Suppressor macrophage (primary cell): ENCODE results near the gene EOMES.

Experiments
- DNase-seq, 4 experiments: peaks; one replicate each; pipeline ENCODE4 v3.0.0-alpha.2; 2020 to 2022

The EOMES gene

DNA sequence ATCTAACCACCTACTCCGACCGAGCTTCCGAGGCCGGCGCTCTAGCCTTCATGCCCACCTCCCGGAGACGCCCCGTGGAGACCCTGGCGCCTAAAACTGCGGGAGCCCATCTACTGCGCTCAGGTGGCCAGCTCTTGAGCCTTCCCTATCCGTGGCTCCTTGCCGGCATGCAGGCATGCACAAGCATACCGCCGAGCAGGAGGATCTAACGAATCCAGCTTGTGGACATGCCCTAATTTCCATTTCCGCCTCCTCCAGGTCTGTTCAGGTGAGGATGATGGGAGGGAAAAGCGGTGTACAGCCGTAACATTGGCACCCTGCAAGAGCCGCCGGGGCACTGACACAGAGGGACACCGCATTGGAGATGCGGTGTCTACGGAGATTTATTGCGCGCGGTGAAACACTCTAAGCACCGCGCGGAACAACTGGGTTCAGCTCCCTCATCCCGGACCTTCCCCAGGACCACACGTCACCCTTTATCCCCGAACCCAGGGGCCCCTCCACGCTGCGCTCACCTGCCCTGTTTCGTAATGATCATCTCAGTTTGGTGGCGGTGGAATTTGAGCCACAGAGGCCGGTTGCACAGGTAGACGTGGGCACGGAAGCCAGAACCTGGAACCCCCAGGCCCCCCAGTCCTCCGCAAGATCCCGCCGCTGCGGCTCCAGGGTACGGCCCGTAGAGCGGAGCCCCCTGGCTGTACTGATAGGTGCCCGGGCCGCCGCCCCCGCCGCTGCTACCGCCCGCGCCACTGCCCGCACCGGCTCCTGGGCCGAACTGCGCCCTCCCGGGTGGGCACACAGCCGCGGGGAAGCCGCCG, 1.0 kb downstream of the EOMES start:
- DNase-seq = no peak

DNA sequence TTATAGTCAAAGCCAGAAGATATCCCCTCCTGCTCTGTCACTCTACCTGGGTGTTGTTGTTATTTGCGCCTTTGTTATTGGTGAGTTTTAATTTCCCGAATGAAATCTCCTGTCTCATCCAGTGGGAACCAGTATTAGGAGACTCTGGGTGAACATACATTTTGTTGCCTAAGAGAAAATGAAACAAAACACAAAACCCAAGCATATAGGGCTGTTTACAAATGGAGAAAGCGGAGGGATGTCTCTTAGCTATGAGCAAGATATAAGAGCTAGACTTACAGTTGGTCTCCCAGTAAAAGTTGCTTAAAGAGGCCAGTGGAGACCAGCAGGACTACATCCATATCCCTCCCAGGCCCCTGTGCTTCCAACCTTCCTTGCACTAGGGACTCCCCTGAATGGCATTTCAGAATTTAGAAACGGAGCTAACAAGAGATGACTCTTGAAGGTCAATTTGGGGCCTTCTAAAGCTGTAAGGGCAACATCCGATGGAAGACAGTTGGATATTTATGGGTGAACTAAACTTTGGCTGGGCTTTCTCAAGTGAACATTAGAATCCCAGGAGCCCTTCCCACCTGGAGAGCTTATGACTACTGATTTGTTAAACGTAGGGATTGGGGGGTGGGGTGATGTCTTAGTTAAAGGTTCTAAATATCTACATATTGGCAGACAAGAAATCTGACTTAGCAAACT, 2.7 kb downstream of the EOMES start:
- DNase-seq = no peak

DNA sequence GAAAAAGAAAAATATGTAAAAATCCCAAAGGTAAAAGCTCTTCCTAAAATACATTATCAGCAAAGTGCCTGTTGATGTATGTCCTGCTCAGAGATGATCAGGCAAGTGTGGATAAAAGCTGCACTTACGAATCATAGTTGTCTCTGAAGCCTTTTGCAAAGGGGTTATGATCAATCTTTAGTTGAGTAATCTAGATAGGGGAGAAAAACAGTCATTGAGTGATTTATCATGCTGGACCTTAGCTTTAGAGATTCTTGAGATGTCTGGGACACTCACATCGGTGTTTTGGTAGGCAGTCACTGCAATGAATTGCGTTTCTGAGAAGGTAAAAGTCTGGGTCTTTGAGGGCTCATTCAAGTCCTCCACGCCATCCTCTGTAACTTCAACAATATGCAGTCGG, 3.7 kb downstream of the EOMES start:
- no peak for DNase-seq

DNA sequence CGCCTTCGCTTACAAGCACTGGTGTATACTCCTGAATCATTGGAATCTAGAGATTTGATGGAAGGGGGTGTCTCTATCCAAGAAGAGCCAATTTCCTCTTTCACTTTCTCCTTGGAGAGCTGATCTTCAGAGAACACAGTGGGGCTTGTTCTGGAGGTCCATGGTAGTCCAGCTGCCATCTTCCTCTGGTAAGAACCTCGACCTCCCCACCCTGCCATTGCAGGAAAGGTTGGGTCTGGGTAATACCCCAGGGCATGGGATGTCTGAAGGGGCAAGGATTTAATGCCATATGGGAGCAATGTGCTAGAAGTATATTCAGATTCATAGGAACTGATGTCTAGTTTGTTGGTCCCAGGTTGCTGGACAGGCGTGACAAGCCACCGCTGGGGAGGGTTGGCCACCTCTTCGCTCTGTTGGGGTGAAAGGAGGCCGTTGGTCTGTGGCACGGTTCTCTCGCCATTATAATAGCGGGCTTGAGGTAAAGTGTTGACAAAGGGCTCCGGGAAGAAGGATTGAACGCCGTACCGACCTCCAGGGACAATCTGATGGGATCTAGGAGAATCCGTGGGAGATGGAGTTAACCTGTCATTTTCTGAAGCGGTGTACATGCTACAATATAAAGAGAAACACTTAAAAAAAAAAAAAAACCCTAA, 4.8 kb downstream of the EOMES start:
- DNase-seq = no peak

DNA sequence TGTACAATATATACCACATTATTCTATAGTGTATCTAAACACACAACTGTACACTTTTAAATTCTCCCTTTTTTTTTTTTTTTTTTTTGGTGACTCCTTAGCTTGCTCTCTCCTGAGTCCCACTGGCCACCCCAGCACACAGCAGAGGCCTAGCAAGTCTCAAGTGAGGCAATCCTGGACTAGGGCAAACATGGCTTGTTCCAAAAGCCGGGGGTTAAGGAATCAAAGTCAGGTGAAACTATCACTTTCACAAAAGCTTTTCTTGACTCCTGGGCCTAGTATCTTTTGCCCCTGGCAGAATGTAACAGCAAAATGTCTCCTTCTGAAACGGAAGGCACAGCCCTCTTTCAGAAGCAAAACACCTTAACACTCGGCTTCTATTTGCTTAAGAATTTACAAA, 5.8 kb downstream of the EOMES start:
- no peak for DNase-seq

DNA sequence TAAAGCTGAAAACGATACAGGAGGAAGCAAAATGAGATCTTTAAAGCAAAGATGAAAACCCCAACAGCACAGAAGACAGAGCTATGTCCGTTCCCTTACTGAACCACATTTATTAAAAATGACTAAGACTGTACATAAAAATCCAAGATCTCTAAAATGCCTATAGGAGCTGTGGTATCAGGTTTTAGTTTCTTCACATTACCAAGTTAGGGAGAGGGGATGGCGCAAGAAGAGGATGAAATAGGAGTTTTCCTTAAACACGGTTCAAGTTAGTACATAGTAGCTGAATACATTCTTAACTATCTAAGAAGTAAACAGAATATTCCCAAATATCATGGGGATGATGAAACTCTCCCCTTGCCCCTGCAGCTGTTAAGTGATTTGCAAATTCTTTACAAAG, 6.3 kb downstream of the EOMES start:
- no peak for DNase-seq

DNA sequence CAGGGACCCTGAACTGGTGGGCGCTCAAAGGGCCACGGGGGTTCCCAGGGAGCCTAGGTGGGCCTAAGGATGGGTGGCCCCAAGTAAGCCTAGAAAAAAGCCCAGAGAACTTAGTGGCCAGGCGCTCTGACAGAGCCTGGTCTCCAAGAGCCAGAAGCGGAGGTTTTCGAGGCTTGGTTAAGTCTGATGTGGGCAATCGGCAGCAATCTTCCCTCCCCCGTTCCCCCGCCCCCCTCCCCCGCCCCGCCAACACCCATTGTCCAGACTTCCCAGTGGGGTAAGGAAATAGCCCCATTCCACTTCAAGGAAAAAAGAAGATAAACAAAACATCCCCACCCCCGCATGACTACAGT, 6.7 kb downstream of the EOMES start:
- DNase-seq = no peak

DNA sequence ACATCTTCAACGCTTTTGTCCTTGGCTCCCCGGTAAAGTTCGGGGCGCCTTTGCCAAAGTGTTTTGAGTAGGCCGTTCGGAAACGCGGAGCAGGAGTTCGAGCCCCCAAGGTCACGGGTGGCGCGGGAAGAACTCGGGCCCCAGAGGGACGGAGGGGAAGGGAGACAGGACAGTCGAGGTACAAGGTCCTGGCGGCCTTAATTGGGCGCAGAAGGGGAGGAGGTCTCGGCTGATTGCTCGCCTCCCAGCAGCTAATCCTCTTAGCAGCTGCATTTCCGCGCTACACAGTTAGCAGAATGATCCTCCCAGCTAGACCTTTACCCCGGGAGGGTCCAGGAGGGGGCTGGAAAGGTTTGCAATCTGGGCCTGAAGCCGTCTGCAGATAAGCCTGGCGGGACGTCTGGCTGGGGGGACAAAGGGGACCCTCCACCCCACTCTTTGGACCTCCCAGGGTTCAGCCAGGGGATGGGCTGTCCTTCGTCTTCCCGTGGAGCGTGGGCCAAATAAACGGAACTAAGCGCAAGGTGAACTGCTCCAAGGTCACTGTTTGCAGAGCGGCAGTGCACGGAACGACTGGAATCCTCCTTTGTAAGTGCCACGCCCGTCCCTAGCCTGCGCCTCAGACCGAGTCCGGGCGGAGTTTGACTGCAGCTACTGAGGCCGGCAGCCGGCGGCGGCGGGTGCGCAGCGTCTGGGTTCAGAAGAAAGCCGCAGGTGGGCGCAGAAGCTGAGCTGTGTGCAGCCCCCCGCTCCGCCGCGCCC, 7.2 kb downstream of the EOMES start:
- peak in 2 of 4 experiments; percentile 15 to 34 for DNase-seq

DNA sequence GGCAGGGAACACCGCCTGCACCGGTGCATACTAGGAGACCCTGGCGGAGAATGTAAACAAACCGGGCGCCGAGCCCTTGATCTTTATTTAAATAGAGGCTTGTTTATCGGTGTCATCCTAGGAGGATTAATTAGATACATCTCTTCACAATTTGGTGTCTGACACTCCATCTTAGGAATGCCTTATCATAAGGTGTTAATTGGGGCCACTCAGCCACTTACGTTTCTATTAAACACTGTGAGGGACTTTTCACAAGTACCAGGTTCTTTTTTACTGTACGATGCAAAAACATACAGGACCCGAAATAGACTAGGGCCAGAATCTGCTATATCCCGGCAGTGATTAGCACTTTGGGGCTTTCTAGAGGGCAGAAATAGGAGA, 8.0 kb downstream of the EOMES start:
- no peak for DNase-seq

DNA sequence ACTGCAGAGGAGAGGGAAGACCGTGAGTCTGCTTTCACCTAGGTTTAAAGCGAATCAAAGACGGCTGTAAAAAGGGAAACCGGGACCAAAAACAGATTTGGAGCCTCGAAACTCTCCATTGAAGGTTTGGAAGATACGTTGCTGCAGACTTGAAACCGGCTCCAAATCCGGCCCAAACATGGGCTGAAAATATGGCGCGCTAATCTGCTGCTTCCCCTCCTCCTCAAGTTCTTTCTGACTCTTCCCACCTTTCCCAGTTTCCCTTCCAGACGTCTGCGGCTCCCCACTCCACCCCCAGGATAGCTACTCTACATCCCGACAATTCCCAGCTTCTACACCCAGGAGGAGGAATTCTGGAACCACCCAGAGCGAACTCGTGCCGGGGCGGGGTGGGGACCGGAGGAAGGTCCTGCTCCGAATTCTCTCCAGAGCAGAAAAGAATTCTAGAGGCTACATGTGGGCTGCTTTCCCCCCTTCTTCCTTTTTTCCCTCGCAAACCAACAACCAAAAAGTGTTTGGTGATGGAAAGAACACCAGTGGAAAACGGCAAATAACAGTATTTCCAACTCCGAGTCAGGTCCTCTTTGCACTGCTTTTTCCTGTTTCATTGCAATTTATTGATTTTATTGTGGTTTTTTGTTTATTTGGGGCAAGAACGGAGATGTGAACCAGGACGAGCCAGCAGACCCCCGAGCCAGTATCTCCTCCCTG, 8.5 kb downstream of the EOMES start:
- no peak for DNase-seq

DNA sequence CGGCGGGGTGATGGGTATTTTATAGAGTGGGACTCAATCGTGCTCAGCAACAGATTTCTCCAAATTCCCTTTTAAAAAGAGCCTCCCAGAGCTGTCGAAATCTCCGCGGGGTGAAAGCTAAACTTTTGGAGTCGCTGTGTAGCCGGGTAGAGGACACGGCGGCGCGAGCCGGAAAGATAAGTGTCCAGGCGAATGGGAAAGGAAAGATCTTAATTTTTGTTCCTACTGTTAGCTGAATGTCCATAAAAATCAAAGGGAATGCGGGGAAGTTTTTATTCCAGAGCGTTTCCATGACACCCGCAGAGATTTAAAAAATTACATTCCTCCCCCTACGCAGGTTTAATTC, 9.1 kb downstream of the EOMES start:
- DNase-seq = peak in 1 of 4 experiments; percentile 24

DNA sequence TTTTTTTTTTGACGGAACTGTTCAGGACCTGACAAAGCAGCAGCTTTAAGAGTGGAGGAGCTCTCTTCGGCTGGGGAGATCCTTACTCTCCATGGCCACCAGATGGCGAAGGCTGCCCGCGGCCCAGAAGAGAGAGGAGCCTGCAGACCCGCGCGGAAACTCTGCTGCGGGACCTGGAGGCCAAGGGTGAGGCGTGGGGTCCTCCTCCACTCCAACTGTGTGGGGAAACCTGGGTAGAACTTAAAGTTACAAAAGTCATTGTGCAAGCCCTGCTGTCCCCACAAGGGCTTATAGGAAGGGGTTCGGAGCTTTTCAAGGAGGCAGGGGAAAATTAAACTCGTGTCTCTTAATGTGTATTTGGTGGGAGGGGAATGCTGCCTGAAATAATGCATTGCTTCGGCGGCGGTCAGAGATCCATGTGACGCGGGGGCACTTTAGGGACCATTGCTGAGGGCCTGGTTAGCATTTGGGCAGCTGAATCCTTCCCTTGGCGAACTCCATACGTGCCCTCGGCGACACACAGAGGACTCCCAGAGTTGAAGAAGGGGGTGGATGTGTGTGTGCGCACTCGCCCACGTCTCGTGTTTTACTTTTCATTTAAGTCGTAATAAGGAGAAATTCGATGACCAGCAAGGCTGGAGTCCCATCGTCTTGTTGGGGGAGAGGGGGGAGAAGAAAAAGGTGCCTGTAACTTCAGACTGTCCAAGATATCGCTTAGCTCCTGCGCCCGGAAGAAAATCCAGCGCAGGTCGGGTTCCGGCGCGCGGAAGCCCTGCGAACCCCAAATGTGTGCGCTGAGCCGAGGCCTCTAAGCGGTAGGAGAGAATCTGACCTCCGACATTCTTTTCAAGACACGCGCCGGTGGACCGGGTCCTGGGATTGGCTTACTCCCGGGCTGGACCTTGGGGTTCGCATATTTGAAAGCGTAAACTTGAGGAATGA, 9.7 kb downstream of the EOMES start:
- DNase-seq = peak; percentile 79 to 89 (median 86)

DNA sequence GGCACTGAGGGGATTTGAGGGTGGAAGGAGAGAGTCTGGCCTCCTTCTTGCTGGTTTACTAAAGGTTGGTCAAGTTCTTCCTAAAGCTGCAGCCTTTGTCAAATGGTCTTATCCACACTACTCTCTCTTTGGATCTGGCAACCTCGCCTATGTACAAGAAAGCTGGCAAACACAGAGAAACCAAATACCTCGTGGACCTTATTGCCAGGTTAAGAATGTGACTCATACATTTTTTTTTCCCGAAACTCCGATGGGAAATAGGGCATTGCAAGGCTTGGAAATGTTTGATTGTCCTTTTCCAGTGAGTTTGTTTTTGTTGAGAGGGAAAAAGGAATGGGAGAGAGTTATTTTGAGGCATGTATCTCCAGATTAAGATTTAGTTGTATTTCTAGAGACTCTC, 13.9 kb downstream of the EOMES start:
- no peak for DNase-seq

DNA sequence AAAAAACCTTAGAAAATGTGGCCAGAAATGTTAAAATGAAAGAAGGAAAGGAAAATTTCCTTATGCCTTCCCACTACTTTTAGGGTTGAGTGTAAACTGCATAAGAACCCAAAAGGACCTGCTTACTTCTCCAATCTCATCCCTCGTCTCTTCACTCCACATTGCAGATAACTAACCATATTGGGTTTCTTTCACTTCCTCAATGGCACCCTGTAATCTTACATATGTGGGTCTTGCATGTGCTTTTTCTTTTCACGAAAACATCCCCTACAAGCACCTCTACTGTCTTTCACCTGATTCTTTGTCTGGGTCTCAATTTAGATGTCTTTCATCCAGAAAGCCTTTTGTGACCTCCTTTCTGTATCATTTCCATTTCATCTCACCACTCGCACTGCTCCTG, 23.1 kb downstream of the EOMES start:
- DNase-seq = peak in 1 of 4 experiments; percentile 15

DNA sequence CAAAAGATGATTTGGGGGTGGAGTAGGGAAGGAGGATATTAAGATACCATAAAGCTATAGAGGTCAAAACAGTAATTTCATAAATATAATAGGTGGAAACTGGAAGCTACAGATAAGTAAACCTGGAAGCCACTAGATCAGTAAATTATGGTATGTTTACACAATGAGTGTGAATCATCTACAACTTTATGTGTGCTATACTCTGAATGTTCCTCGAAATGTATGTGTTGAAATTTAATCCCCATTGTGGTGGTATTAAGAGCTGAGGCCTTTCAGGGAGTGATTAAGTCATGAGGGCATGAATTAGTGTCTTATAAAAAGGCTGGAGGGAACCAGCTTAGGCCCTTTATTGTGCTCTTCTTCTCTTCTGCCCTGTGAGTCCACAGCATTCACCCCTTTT, 25.2 kb downstream of the EOMES start:
- no peak for DNase-seq

DNA sequence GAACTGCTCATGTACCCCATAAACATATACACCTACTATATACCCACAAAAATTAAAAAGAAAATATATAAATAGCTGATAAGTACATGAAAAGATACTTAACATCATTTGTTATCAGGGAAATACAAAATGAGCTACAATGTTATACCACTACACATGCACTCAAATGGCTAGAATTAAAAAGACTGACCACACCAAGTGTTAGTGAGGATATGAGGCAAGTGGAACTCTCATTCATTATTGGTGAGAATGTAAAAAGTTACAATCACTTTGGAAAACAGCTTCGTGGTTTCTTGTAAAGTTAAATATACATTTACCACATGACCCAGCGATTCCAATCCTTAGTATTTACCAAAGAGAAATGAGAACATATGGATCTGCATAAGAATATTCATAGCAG, 26.5 kb downstream of the EOMES start:
- DNase-seq = no peak

DNA sequence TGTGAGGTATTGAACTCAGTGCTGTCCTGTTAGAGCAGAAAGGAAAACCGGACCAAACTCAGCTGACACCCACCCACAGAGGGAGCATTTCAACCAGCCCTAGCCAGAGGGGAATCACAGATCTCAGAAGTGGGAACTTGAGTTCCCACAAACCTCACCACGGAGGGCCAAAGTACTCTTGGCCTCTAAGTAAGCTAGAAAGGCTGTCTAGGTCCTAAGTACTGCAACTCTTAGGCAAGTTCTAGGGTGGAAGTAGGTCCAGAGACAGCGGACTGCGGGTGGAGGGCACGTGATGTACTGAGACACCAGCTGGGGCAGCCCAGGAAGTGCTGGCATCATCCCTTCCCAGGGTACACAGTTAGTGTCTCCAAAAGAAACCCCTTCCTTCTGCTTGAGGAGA, 34.1 kb downstream of the EOMES start:
- peak; percentile 38 to 67 (median 56) for DNase-seq

DNA sequence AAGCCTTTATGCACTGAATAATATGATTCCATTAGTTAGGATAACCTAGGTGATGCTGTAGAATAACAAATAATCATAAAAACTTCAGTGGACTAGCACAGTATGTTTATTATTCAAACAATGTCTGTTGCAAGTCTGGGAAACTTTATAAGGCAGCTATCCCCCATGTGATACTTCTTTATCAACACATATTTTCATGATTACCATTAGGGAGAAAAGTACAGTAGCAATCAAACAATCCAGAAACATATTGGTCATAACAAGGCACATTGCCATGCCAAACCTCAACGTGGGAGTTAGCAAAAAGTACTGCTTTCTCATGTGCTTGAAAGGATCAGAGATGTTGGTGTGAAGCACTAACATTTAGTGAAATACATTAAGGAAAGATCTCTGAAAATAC, 35.5 kb downstream of the EOMES start:
- DNase-seq = no peak

DNA sequence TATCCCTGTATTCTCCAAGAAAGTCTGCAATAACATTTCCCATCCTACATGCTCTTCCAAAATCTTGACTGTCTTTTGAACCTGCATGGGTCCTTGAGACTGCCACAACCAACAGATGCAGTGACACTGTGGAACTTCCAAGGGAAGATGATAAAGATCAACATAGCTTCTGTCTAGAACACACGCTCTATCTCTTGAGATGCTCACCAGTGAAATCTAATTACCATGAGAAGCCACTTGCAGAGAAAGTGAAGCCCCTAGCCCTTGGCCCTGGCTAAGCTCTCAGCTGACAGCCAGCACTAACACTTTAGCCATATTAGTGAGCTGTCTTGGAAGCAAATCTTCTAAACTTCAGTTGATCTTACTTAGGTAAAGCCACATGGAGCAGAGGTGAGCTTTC, 36.6 kb downstream of the EOMES start:
- no peak for DNase-seq

DNA sequence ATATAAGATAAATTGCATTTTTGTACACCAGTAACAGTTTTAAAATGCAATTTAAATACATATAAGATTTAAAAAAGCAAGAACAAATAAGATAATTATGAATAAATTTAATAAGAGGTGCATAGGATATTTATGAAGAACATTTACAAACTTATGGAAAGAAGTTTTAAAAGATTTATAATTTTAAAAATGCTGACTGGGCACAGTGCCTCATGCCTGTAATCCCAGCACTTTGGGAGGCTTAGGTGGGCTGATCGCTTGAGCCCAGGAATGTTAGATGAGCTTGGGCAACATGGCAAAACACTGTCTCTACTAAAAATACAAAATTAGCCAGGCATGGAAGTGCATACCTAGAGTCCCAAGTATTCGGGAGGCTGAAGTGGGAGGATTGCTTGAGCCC, 37.8 kb downstream of the EOMES start:
- no peak for DNase-seq

DNA sequence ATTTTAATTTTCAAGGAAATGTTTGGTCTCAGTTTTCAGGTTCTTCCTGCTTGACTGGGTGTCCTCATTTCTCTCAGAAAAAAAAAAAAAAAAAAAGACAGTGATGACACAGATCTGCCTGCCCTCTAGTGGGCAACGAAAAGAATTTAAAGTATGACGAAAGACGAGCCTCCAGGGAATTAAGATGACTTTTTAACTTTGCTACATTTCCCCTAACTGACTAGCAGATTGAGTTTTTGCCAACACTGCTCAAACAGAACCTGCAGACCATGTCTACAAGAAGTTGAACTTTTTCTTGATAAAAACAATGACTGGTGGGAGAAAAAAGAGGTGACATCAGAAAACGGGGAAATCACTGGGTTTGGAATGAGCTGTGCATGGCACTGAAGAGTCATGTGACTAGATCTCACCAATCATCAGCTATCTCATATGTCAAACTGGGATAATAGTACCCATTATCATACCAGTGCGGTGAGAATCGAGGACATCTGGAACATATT, 40.8 kb downstream of the EOMES start:
- peak; percentile 53 to 88 (median 77) for DNase-seq
